BJ (cell line): ENCODE results near the gene ATP8B3. TPM values are rescaled to one million over a fixed set of nuclear protein-coding genes. Genes with fewer than 3 reads are reported as not detected.

ENCODE experiments used
- CTCF ChIA-PET: fragments of 350-600 bp; formaldehyde crosslinking; extraction: SDS; loops from one replicate; lab custom pipeline; 2021; ENCODE audit warnings: antibody characterized with exemption, inconsistent platforms; lab: Yijun Ruan, JAX
- POLR2A ChIA-PET: fragments of 300-600 bp; sonication (Branson Sonifier 250); formaldehyde crosslinking; extraction: SDS; loops from one replicate; lab custom pipeline; 2021; ENCODE audit warnings: antibody characterized with exemption; lab: Charles Lee
- DNase-seq: peaks from one replicate; pipeline ENCODE4 v3.0.0-alpha.2; 2011; ENCODE audit warnings: low read depth
- H3K27me3 ChIP-seq: 2 replicates; pipeline ENCODE4 v1.6.0; 2011; ENCODE audit warnings: low read length; ENCODE audit not compliant: control insufficient read depth, insufficient read depth
- H3K36me3 ChIP-seq: 2 replicates; pipeline ENCODE4 v1.5.1; 2011; ENCODE audit warnings: low read length; ENCODE audit not compliant: control insufficient read depth, insufficient read depth
- H3K4me3 ChIP-seq: 2 replicates; pipeline ENCODE4 v1.5.1; 2011; ENCODE audit warnings: low read depth, mild to moderate bottlenecking, control low read depth, low read length
- polyA plus RNA-seq: library from polyadenylated mRNA; depleted of rRNA; stranded (reverse); fragments of >200 nt; gene quantifications from 2 replicates; pipeline ENCODE4 v1.2.3, GENCODE V29; 2011
- TF ChIP-seq, protein P1 (sequence below): IDR thresholded peaks from 2 replicates; pipeline ENCODE4 v1.5.1; 2011; ENCODE audit warnings: low read depth, mild to moderate bottlenecking, control low read depth, inconsistent platforms, low read length, moderate library complexity; ENCODE audit not compliant: insufficient read depth

ATP8B3 gene
- polyA plus RNA-seq, 1 experiment, result 4.6 TPM

DNA sequence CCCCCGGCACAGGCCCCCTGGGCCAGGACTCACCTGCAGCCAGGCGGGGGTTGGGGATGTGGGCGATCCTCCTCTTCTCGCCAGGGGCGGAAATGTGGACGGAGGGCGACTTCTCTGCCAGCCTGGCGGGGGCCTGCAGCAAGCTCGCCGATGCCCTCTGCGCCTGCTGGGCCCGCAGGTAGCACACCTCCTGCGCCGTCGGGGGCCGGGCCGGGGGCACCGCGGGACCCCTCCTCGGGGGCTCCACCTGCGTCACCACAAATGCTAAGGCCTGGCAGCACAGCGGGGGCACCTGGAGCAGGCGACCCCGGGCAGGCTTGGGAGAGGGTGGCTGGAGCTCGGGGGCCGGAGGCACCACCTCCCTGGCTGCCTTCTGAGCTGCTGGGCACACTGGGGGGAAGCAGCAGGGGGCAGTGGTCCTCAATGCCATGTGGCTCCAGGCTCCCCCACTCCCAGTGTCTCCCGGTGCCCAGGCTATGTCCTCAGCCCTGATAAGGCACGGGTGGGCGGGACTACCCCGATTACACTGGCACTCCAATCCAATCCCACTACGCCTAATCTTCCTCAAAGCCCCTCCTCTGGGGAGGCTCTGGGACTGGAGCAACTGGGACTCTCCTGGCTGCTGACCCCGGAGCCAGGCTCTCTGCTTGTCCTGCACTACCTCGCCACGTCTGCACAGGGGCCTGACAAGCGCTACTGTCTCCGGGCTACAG, 11.6 kb upstream of the ATP8B3 start:
- TF ChIP-seq, protein P1, sequence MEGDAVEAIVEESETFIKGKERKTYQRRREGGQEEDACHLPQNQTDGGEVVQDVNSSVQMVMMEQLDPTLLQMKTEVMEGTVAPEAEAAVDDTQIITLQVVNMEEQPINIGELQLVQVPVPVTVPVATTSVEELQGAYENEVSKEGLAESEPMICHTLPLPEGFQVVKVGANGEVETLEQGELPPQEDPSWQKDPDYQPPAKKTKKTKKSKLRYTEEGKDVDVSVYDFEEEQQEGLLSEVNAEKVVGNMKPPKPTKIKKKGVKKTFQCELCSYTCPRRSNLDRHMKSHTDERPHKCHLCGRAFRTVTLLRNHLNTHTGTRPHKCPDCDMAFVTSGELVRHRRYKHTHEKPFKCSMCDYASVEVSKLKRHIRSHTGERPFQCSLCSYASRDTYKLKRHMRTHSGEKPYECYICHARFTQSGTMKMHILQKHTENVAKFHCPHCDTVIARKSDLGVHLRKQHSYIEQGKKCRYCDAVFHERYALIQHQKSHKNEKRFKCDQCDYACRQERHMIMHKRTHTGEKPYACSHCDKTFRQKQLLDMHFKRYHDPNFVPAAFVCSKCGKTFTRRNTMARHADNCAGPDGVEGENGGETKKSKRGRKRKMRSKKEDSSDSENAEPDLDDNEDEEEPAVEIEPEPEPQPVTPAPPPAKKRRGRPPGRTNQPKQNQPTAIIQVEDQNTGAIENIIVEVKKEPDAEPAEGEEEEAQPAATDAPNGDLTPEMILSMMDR, result no peak

DNA sequence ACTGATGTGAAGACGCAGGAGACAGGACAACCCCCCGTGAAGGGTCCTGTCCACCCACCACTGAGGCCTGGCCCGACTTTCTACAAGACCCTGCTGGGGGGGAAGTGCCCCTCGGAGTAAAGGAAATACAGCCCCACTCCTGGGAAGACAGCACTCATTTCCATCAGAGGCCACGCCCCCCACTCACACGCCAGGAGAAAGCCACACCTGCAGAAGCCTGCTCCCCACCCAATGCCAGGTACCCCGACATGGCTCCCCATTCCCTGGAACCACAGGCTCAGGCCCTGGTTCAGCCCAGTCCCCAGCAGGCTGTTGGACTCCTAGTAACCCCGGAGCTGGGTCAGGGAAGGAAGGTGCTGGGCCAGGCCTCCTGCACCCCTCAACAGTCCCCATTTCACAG, 10.9 kb upstream of the ATP8B3 start:
- POLR2A ChIA-PET, result no interaction called here
- DNase-seq, result no peak
- TF ChIP-seq, protein P1, result no peak
- no peak overlapping the region for H3K4me3 ChIP-seq
- CTCF ChIA-PET, result interaction anchor here (0.7 to 1.2 kb wide), 2 partner anchors 15 to 151 kb away, joined by 3 read pairs; no protein-coding TSS in a partner anchor
- peaks cover 43% of the 10 kb centered on the region for H3K36me3 ChIP-seq
- H3K27me3 ChIP-seq, result no peaks in the 10 kb centered on the region

More for the DNA sequence above, 11.6 kb upstream of the ATP8B3 start:
- POLR2A ChIA-PET, result no interaction called here
- H3K36me3 ChIP-seq, result peaks cover 36% of the 10 kb centered on the region
- CTCF ChIA-PET, result interaction anchor here (0.7 to 4.2 kb wide), 6 partner anchors 9 to 277 kb away, joined by 3 to 25 read pairs (median 5); partner anchors contain the start of gene ATP8B3
- no peaks in the 10 kb centered on the region for H3K27me3 ChIP-seq
- DNase-seq, result no peak
- no peak overlapping the region for H3K4me3 ChIP-seq

DNA sequence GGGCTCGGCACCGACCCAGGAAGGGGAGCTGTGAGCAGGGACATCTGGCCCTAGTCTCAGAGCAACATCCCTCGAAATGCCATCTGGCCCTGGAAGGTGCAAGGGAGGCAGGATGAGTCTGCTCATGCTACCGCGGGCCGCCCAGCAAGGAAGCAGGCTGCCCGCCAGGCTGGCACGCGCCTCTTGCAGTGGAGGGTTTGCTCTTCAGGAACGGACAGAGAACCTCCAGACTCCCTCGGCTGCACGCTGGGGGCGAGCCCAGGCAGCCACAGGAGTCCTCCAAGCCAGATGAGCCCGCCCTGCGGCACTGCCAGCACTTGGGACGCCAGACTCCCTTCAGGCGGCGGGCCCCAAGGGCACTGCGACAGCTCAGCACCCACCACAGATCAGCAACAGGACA, 10.1 kb upstream of the ATP8B3 start:
- H3K36me3 ChIP-seq, result peaks cover 47% of the 10 kb centered on the region
- no peak overlapping the region for H3K4me3 ChIP-seq
- ChIA-PET CTCF (interaction anchor here (1.2 to 1.3 kb wide), 2 partner anchors 15 to 150 kb away, joined by 3 read pairs; no protein-coding TSS in a partner anchor), POLR2A (no interaction called here)
- TF ChIP-seq, protein P1, result no peak
- DNase-seq, result no peak
- no peaks in the 10 kb centered on the region for H3K27me3 ChIP-seq

DNA sequence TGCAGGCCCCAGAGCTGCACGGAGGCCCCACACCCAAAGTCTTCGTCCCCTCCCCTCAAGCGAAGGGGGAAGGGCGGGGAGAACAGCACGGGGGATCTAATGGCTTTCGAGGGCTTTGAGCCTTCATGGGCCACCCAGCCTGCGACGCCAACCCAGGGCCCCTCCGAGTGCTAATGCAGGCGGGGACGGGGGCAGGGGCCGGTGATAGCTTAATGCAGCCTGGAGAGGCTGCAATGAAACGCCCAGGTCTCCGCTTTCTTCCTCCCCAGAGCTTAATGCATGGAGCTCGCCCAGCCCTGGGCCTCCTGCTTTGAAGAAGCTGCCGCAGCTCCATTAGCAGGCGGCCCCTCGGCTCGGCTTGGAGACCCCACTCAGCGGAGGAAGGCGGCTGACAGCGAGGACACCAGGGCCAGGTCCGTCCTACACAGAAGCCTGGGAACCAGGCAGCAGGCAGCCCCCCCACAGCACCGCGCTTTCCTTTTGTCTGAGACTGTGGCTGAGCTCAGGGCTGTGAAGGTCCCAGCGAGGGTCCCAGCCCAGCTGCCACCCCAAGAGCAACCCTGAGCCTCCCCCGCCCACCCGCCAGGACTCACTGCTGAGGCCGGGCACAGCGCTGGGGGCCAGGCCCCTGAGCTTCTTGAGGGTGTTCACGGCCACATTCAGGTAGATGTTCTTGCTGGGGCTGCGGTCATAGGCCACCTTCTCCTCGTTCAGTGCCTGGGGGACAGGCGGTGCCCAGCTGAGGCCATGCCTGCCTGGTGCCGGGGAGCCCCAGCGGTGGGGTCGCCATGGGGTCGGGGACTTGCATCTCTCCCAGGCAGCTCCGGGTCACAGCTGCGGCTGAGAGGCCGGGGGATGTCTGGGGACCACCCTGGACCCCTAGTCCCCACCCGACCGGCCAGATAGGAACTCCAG, 7.5 kb upstream of the ATP8B3 start:
- Histone ChIP-seq H3K36me3 (peaks cover 59% of the 10 kb centered on the region), H3K4me3 (no peak overlapping the region), H3K27me3 (no peaks in the 10 kb centered on the region)
- TF ChIP-seq, protein P1, result no peak
- ChIA-PET POLR2A (no interaction called here), CTCF (interaction anchor here (0.6 to 1.7 kb wide), 4 partner anchors 17 to 34 kb away, joined by 3 to 8 read pairs (median 4); no protein-coding TSS in a partner anchor)
- no peak for DNase-seq
